ENCODE data around the gene TBPL2.

The TBPL2 gene

GRCh38 chr14:55438066-55438683, 2.2 kb downstream of the TBPL2 start:
- CTCF ChIA-PET: interaction anchor here (0.5 to 2.5 kb wide), 24 partner anchors 8 to 1049 kb away, joined by 3 to 15 read pairs (median 4); no protein-coding TSS in a partner anchor
- POLR2A ChIA-PET: interaction anchor here (0.6 kb wide), 1 partner anchor 1292 kb away, joined by 4 read pairs; no protein-coding TSS in a partner anchor
- peak; percentile 77 for TF ChIP-seq ZNF654 (tag by site-specific recombination; IDR thresholded peaks at IDR 0.05; ENCODE audit: low read depth)
- no peak for TF ChIP-seq KLF9 (tag by site-specific recombination; IDR thresholded peaks at IDR 0.05; ENCODE audit: low read depth)
- TF ChIP-seq SCRT2 (tag by site-specific recombination; IDR thresholded peaks at IDR 0.05): peak; percentile 55; the same call in 1 of the 2 replicates
- Histone ChIP-seq H3K36me3 (ENCODE audit: control insufficient read depth in 2 of 2, insufficient read depth in 1 of 2, low read length in 2 of 2) (no peaks in the 10 kb centered on the region), H3K27ac (ENCODE audit: extremely low read depth, low read depth, low read length) (no peak overlapping the region), H3K4me3 (ENCODE audit: low read depth, low read length) (no peak overlapping the region), H3K9me3 (ENCODE audit: control insufficient read depth, insufficient read depth, low read depth, low read length) (no peaks in the 10 kb centered on the region), H3K4me1 (ENCODE audit: control insufficient read depth, insufficient read depth, low read length) (no peaks in the 10 kb centered on the region)

- ChIA-PET CTCF (interaction anchor here (0.7 to 3.4 kb wide), 8 partner anchors 9 to 1051 kb away, joined by 3 to 22 read pairs (median 10); no protein-coding TSS in a partner anchor), POLR2A (no interaction called here)
- no peaks in the 10 kb centered on the region for H3K9me3 ChIP-seq (ENCODE audit: control insufficient read depth, insufficient read depth, low read depth, low read length)
- TF ChIP-seq RBAK (tag by site-specific recombination; IDR thresholded peaks at IDR 0.05) (no peak), ZNF623 (tag by site-specific recombination; IDR thresholded peaks at IDR 0.05) (no peak), ZNF426 (tag by site-specific recombination; IDR thresholded peaks at IDR 0.05) (no peak), TSHZ1 (tag by site-specific recombination; IDR thresholded peaks at IDR 0.05; ENCODE audit: borderline replicate concordance) (no peak), ZNF514 (tag by site-specific recombination; IDR thresholded peaks at IDR 0.05) (no peak), ZSCAN23 (tag by site-specific recombination; IDR thresholded peaks at IDR 0.05) (no peak), REST (tag by site-specific recombination; IDR thresholded peaks at IDR 0.05) (no peak), ZNF404 (tag by site-specific recombination; IDR thresholded peaks at IDR 0.05) (no peak), PRDM10 (tag by site-specific recombination; IDR thresholded peaks at IDR 0.05) (no peak), ZNF529 (tag by site-specific recombination; IDR thresholded peaks at IDR 0.05; ENCODE audit: insufficient replicate concordance) (no peak), ZNF571 (tag by site-specific recombination; IDR thresholded peaks at IDR 0.05) (no peak), ZNF416 (tag by site-specific recombination; IDR thresholded peaks at IDR 0.05) (no peak), ZNF335 (tag by site-specific recombination; conservative IDR thresholded peaks at IDR 0.05) (no peak), ZNF248 (tag by site-specific recombination; IDR thresholded peaks at IDR 0.05) (no peak), OVOL3 (tag by site-specific recombination; IDR thresholded peaks at IDR 0.05) (no peak)
- no peaks in the 10 kb centered on the region for H3K4me1 ChIP-seq (ENCODE audit: control insufficient read depth, insufficient read depth, low read length)
- H3K27ac ChIP-seq (ENCODE audit: extremely low read depth, low read depth, low read length): no peak overlapping the region
- H3K4me3 ChIP-seq (ENCODE audit: low read depth, low read length): no peak overlapping the region
- H3K36me3 ChIP-seq (ENCODE audit: control insufficient read depth in 2 of 2, insufficient read depth in 1 of 2, low read length in 2 of 2): no peaks in the 10 kb centered on the region
These were observed 3.5 kb downstream of the TBPL2 start for GRCh38 chr14:55436931-55437330.
